Kidney (tissue), 14 donors: ENCODE measurements around the gene TECR. TPM values are rescaled to one million over a fixed set of nuclear protein-coding genes. Genes with fewer than 3 reads are reported as not detected.
A peak's percentile ranks its signal among the peaks of the same experiment; 100 is the strongest.

Source experiments
- DNase-seq, 5 donors: peaks; one replicate each; pipeline ENCODE4 v3.0.0-alpha.2; 2013 to 2020
- FAIRE-seq: peaks from 2 replicates; lab custom pipeline; 2012; peaks lifted over from hg19 to GRCh38; lab: Jason Lieb, UNC
- H3K27ac ChIP-seq, 2 donors: one replicate each; pipeline ENCODE4 v1.7.0; 2013; ENCODE audit warnings: low read depth in 2 of 2, low read length in 2 of 2, inconsistent platforms in 1 of 2
- H3K27me3 ChIP-seq: one replicate; pipeline ENCODE4 v1.7.1; 2013; ENCODE audit warnings: low read length, inconsistent platforms; ENCODE audit not compliant: control insufficient read depth, insufficient read depth
- H3K36me3 ChIP-seq, 3 donors: one replicate each; pipeline versions ENCODE4 v1.7.0 to v1.7.1; 2013; ENCODE audit warnings: low read length in 3 of 3, control low read depth in 1 of 3, inconsistent platforms in 1 of 3; ENCODE audit not compliant: insufficient read depth in 3 of 3, control insufficient read depth in 2 of 3
- H3K4me1 ChIP-seq, 3 donors: one replicate each; pipeline versions ENCODE4 v1.7.0 to v1.7.1; 2013; ENCODE audit warnings: low read length in 3 of 3, inconsistent platforms in 1 of 3, low read depth in 1 of 3; ENCODE audit not compliant: control insufficient read depth in 2 of 3, insufficient read depth in 2 of 3
- H3K4me3 ChIP-seq, 3 donors: one replicate each; pipeline versions ENCODE4 v1.7.0 to v1.8.1; 2013; ENCODE audit warnings: low read length in 3 of 3, control low read depth in 1 of 3, inconsistent platforms in 1 of 3
- H3K9ac ChIP-seq, 3 donors: one replicate each; pipeline versions ENCODE4 v1.7.0 to v1.7.1; 2013; ENCODE audit warnings: low read length in 3 of 3, control low read depth in 1 of 3, inconsistent platforms in 1 of 3
- H3K9me3 ChIP-seq, 3 donors: one replicate each; pipeline versions ENCODE4 v1.7.0 to v1.7.1; 2013; ENCODE audit warnings: low read length in 3 of 3, control low read depth in 1 of 3, inconsistent platforms in 1 of 3; ENCODE audit not compliant: control insufficient read depth in 2 of 3, insufficient read depth in 1 of 3
- CTCF ChIP-seq: IDR thresholded peaks from 3 replicates; pipeline ENCODE4 v1.5.1; 2012; ENCODE audit warnings: mild to moderate bottlenecking, moderate library complexity, borderline replicate concordance; ENCODE audit not compliant: insufficient read depth; ENCODE audit errors: extremely low read depth
- intact Hi-C: fragments of 100-400 bp; cut with DNase I; formaldehyde crosslinking; loops from one replicate; pipeline ENCODE4 v1.11.1; 2022
- polyA plus RNA-seq: library from polyadenylated mRNA; stranded (reverse); fragments of 350-450 nt; fragmentation: Illumina TruSeq; extraction: RNeasy Lipid Tissue Mini Kit (QIAGEN cat#74804); gene quantifications from one replicate; pipeline ENCODE4 v1.2.3, GENCODE V29; 2014; ENCODE audit warnings: low read depth, low replicate concordance; ENCODE audit not compliant: insufficient read depth
- total RNA-seq: library from RNA; stranded (reverse); fragmentation: NEBNext Ultra II Directional; extraction: Animal tissue kit (Norgen Biotek cat#: 25700); gene quantifications from one replicate; pipeline ENCODE4 v1.2.1, GENCODE V29; 2021
- donor health status: control.
- donor health status: control.
- donor health status: control.
- donor health status: control.
- donor health status: control.
- donor health status: DM: yes; HTN: yes; CAD: no.
- donor health status: Normal renal cell carcinoma (clear cell type).

Gene TECR
- total and polyA plus RNA-seq, 2 donors from 2014 or later: 132 to 280 TPM

- Histone ChIP-seq H3K36me3 (peaks cover 2 to 6% (median 3%) of the 10 kb centered on the region in 3 donors), H3K4me1 (peaks cover 2 to 17% (median 15%) of the 10 kb centered on the region in 3 donors), H3K4me3 (no peak overlapping the region), H3K9ac (no peak overlapping the region), H3K9me3 (no peaks in the 10 kb centered on the region), H3K27me3 (no peaks in the 10 kb centered on the region), H3K27ac (no peak overlapping the region)
- FAIRE-seq (no peak), DNase-seq (no peak)
- no peak for TF ChIP-seq CTCF
- intact Hi-C loops: no loop called here
Observed at GRCh38 chr19:14492756-14493337, 36.5 kb upstream of the TECR start.

DNA sequence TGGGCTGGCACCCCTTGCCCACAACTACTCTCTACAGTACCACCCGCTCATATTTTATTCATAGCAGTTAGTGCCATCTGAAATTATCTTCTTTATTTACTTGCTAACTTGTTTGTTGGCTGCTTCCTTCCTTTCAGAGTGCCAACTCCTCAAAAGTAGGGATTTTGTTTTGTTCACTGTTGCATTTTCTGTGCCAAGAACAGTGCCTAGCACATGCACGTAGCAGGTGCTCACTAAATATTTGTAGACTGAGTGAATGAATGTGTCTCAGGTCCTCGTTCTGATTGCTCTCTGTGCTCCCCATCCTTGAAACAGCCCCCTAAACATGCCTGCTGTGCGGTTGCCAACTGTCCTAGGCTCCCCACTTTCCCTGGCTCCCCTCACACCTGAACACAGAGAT lies 35.0 kb upstream of the TECR start:
- peaks cover 0 to 2% (median 0%) of the 10 kb centered on the region in 3 donors for H3K36me3 ChIP-seq
- no peaks in the 10 kb centered on the region for H3K27me3 ChIP-seq
- H3K27ac ChIP-seq: no peak overlapping the region
- no peaks in the 10 kb centered on the region for H3K9me3 ChIP-seq
- TF ChIP-seq CTCF: no peak
- DNase-seq (no peak), FAIRE-seq (no peak)
- peaks cover 2 to 17% (median 15%) of the 10 kb centered on the region in 3 donors for H3K4me1 ChIP-seq
- H3K4me3 ChIP-seq: peak overlapping the region in 1 of 3 donors; percentile 85
- intact Hi-C loops: no loop called here
- H3K9ac ChIP-seq: peak overlapping the region in 1 of 3 donors; percentile 85

DNA sequence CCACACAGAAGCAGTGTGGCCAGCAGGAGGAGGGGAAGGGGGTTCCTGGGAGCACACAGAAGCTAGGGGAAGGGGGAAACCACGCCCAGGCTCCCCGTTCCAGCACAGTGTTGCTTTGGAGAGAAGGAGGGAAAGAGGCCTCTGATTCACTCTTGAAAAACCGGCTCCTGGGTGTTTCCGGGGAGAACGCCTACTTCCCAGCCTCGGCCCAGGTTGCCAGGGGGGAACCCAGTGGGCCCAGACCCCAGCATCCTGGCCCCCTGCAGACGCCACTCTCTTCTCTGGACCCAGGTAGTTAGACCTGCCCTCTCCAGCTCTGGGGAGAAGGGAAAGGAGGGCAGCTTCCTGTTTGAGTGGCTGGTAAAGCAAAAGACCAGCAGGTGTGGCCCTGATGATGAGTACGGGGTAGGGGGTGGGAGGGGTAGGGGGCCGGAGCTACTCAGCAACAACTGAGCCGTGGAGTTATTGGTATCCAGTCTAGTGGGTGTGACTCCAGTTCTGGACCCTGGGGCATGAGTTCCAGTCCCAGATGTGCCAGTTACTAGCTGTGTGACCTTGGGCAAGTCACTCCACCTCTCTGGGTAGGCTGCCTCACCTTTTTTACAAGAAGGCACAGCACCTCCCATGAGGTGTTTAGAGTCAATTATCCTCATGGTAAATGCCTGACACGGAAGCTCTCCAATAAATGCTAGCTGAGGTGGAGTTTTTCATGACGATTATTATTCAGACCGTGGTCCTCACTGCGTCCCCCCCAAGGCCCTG lies 34.3 kb upstream of the TECR start:
- no peaks in the 10 kb centered on the region for H3K9me3 ChIP-seq
- intact Hi-C loops: no loop called here
- FAIRE-seq: no peak
- DNase-seq: peak in 1 of 5 donors; percentile 67
- H3K4me3 ChIP-seq: peak overlapping the region; percentile 69 to 85 (median 73)
- no peaks in the 10 kb centered on the region for H3K27me3 ChIP-seq
- no peak for TF ChIP-seq CTCF
- peak overlapping the region in 2 of 3 donors; percentile 69 to 85 for H3K9ac ChIP-seq
- peak overlapping the region in 1 of 2 donors; percentile 43 for H3K27ac ChIP-seq
- H3K4me1 ChIP-seq: peaks cover 2 to 17% (median 15%) of the 10 kb centered on the region in 3 donors
- H3K36me3 ChIP-seq: peaks cover 0 to 2% (median 0%) of the 10 kb centered on the region in 3 donors
